Suprapubic skin (tissue), 4 donors: ENCODE measurements around the gene TOGARAM2. TPM values are rescaled to one million over a fixed set of nuclear protein-coding genes. Genes with fewer than 3 reads are reported as not detected.

ENCODE experiments used
- DNase-seq, 2 donors: peaks; one replicate each; pipeline ENCODE4 v3.0.0-alpha.2; 2019; ENCODE audit warnings: low spot score in 2 of 2
- H3K27ac ChIP-seq: fragments of 200-600 bp; sonication (generic); one replicate; pipeline ENCODE4 v1.5.1; 2019
- H3K27me3 ChIP-seq: fragments of 200-600 bp; sonication (generic); one replicate; pipeline ENCODE4 v1.5.1; 2019
- H3K36me3 ChIP-seq: fragments of 200-600 bp; sonication (generic); one replicate; pipeline ENCODE4 v1.5.1; 2019
- H3K4me1 ChIP-seq: fragments of 200-600 bp; sonication (generic); one replicate; pipeline ENCODE4 v1.5.1; 2019
- H3K4me3 ChIP-seq: fragments of 200-600 bp; sonication (generic); one replicate; pipeline ENCODE4 v1.5.1; 2019; ENCODE audit warnings: mild to moderate bottlenecking
- H3K9me3 ChIP-seq: fragments of 200-600 bp; sonication (generic); one replicate; pipeline ENCODE4 v1.5.1; 2019
- EP300 ChIP-seq: sonication (generic); formaldehyde crosslinking; IDR thresholded peaks from one replicate; pipeline ENCODE4 v1.6.1; 2017; ENCODE audit warnings: antibody characterized with exemption
- POLR2A ChIP-seq, 2 donors: fragments of 450-650 bp; IDR thresholded peaks; one replicate each; pipeline ENCODE4 v1.6.1; 2017; ENCODE audit warnings: antibody characterized with exemption in 2 of 2, mild to moderate bottlenecking in 2 of 2, moderate library complexity in 2 of 2
- POLR2AphosphoS5 ChIP-seq, 3 donors: sonication (generic); formaldehyde crosslinking; IDR thresholded peaks; one replicate each; pipeline ENCODE4 v1.6.1; 2017; ENCODE audit warnings: antibody characterized with exemption in 3 of 3
- WGBS: methylation state at CpG from one replicate; pipeline ENCODE4 v1.1.5; 2018; 5-methylcytosine and 5-hydroxymethylcytosine counted together
- total RNA-seq, 4 donors: library from RNA; depleted of rRNA; stranded (reverse); fragments of >200 nt; gene quantifications; one replicate each; pipeline ENCODE4 v1.1.0, GENCODE V29; 2016
- TF ChIP-seq, protein P1 (sequence below), 2 donors: fragments of 200-600 bp in 1 of 2; fragments of 450-650 bp in 1 of 2; sonication (generic) in 1 of 2; IDR thresholded peaks; one replicate each; pipeline ENCODE4 v1.5.1; 2016 to 2019; ENCODE audit warnings: antibody characterized with exemption in 2 of 2, mild to moderate bottlenecking in 1 of 2, moderate library complexity in 1 of 2

Gene TOGARAM2
- total RNA-seq, 4 donors from 2014 or later, result 0.08 to 4.9 (median 1.4) TPM

DNA sequence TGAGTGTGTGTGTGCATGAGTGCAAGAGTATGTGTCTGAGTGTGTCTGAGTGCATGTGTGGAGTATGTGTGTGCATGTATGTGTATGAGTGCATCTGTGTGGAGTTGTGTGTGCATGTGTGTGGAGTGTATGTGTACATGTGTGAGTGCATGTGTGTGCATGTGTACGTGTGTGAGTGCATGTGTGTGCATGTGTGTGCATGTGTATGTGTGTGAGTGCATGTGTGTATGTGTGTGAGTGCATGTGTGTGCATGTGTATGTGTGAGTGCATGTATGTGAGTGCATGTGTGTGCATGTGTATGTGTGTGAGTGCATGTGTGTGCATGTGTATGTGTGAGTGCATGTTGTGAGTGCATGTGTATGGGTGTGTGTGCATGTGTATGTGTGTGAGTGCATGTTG, 23.7 kb downstream of the TOGARAM2 start:
- no peak for DNase-seq
- Histone ChIP-seq H3K27me3 (no peaks in the 10 kb centered on the region), H3K9me3 (no peaks in the 10 kb centered on the region), H3K27ac (no peak overlapping the region), H3K4me1 (peaks cover 12% of the 10 kb centered on the region), H3K4me3 (no peak overlapping the region), H3K36me3 (no peaks in the 10 kb centered on the region)
- 71% methylated on average over 1 of the region's 1 CpG for WGBS
- TF ChIP-seq, protein P1, sequence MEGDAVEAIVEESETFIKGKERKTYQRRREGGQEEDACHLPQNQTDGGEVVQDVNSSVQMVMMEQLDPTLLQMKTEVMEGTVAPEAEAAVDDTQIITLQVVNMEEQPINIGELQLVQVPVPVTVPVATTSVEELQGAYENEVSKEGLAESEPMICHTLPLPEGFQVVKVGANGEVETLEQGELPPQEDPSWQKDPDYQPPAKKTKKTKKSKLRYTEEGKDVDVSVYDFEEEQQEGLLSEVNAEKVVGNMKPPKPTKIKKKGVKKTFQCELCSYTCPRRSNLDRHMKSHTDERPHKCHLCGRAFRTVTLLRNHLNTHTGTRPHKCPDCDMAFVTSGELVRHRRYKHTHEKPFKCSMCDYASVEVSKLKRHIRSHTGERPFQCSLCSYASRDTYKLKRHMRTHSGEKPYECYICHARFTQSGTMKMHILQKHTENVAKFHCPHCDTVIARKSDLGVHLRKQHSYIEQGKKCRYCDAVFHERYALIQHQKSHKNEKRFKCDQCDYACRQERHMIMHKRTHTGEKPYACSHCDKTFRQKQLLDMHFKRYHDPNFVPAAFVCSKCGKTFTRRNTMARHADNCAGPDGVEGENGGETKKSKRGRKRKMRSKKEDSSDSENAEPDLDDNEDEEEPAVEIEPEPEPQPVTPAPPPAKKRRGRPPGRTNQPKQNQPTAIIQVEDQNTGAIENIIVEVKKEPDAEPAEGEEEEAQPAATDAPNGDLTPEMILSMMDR (IDR thresholded peaks at IDR 0.05), result no peak
- TF ChIP-seq POLR2AphosphoS5 (IDR thresholded peaks at IDR 0.05), result no peak
- TF ChIP-seq POLR2A (IDR thresholded peaks at IDR 0.05), result no peak
- no peak for TF ChIP-seq EP300

GRCh38 chr2:29005331-29005730, 24.2 kb downstream of the TOGARAM2 start:
- TF ChIP-seq, protein P1 (IDR thresholded peaks at IDR 0.05), result no peak
- no peak for TF ChIP-seq POLR2A (IDR thresholded peaks at IDR 0.05)
- no peak for TF ChIP-seq EP300
- TF ChIP-seq POLR2AphosphoS5 (IDR thresholded peaks at IDR 0.05), result no peak
- Histone ChIP-seq H3K4me1 (peaks cover 6% of the 10 kb centered on the region), H3K27ac (no peak overlapping the region), H3K9me3 (no peaks in the 10 kb centered on the region), H3K4me3 (no peak overlapping the region), H3K27me3 (no peaks in the 10 kb centered on the region), H3K36me3 (no peaks in the 10 kb centered on the region)
- 97% methylated on average over 7 of the region's 7 CpGs for WGBS
- no peak for DNase-seq

DNA sequence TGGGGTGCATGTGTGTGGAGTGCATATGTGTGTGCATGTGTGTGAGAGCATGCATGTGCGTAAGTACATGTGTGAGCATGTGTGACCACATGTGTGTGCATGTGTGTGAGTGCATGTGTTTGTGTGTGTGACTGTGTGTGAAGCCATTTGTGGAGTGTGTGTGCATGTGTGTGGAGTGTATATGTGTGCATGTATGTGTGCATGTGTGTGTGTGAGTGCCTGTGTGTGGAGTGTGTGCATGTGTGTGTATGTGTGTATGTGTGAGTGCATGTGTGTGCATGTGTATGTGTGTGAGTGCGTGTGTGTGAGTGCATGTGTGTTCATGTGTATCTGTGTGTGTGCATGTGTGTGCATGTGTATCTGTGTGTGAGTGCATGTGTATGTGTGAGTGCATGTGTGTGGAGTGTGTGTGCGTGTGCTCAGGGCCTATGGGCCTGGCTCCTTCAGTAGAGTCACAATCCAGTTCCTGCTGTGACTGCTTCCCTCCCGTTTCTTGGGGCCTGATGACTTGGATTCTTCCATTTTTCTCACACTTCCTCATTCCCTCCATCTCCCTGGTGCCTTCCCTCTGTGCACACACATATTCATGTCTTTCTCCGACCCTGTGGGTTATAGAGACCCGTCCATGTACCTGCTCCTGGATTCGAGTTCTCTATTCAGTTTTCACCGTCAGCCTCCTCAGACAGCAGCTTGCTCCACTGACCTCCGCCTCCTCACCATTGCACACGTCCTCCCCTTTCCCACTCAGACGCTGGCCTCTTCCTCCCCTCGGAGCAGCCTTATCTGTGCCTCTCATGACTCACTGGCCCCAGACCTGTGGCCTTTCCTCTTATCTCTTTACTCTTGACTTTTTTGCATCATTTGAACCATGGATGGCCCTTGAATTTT, 25.2 kb downstream of the TOGARAM2 start:
- TF ChIP-seq, protein P1 (IDR thresholded peaks at IDR 0.05), result no peak
- TF ChIP-seq EP300, result no peak
- no peak for TF ChIP-seq POLR2AphosphoS5 (IDR thresholded peaks at IDR 0.05)
- TF ChIP-seq POLR2A (IDR thresholded peaks at IDR 0.05), result no peak
- H3K27me3 ChIP-seq, result no peaks in the 10 kb centered on the region
- WGBS, result 87% methylated on average over 12 of the region's 12 CpGs
- H3K9me3 ChIP-seq, result no peaks in the 10 kb centered on the region
- peaks cover 2% of the 10 kb centered on the region for H3K4me1 ChIP-seq
- no peaks in the 10 kb centered on the region for H3K36me3 ChIP-seq
- no peak overlapping the region for H3K4me3 ChIP-seq
- no peak overlapping the region for H3K27ac ChIP-seq
- no peak for DNase-seq

DNA sequence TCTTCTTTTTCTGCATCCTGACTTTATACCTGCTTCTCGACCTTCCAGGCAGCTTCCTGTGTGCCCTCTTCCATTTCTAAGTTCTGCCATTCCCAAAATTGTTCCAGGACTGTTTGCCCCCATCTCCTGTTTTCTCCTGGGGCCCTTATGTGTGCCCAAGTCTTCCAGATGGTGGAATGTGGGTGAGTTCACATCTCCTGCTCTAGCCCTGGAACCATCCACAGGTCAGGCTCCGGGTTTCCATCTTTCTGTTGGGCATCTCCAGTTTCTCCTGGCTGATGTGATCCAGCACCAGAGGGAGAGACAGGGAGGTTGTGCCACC, 25.8 kb downstream of the TOGARAM2 start:
- no peak for TF ChIP-seq POLR2A (IDR thresholded peaks at IDR 0.05)
- TF ChIP-seq EP300, result no peak
- TF ChIP-seq, protein P1 (IDR thresholded peaks at IDR 0.05), result no peak
- no peak for TF ChIP-seq POLR2AphosphoS5 (IDR thresholded peaks at IDR 0.05)
- no peaks in the 10 kb centered on the region for H3K36me3 ChIP-seq
- no peak overlapping the region for H3K4me3 ChIP-seq
- no peak for DNase-seq
- no peaks in the 10 kb centered on the region for H3K9me3 ChIP-seq
- H3K27me3 ChIP-seq, result no peaks in the 10 kb centered on the region
- WGBS, result 90% methylated on average over 2 of the region's 2 CpGs
- H3K27ac ChIP-seq, result no peak overlapping the region
- peaks cover 8% of the 10 kb centered on the region for H3K4me1 ChIP-seq

DNA sequence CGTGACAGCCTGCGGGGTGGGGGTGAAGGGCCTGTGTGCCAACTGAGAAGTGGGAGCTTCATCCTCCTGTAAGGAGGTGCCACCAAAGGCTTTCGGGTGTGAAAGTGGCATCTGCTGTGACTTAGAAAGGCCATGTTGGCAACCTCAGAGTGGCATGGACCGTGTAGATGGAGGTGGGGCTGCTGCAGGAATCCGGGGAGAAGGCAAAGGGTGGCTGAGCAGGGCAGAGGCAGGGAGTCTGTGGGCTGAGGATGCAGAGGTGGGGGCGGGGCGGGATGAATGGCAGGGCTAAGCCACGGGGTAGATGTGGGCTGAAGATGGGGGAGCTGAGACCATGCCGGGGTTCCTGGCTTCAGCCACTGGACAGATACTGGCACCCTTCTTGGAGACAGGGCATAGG, 28.2 kb downstream of the TOGARAM2 start:
- H3K27ac ChIP-seq, result no peak overlapping the region
- WGBS, result 89% methylated on average over 9 of the region's 9 CpGs
- no peaks in the 10 kb centered on the region for H3K36me3 ChIP-seq
- H3K4me3 ChIP-seq, result no peak overlapping the region
- H3K27me3 ChIP-seq, result no peaks in the 10 kb centered on the region
- peaks cover 31% of the 10 kb centered on the region for H3K4me1 ChIP-seq
- DNase-seq, result no peak
- H3K9me3 ChIP-seq, result no peaks in the 10 kb centered on the region
- TF ChIP-seq POLR2AphosphoS5 (IDR thresholded peaks at IDR 0.05) (no peak), POLR2A (IDR thresholded peaks at IDR 0.05) (no peak), EP300 (no peak)
- TF ChIP-seq, protein P1 (IDR thresholded peaks at IDR 0.05), result no peak
